SH-SY5Y (cell line): ENCODE measurements around the gene NRTN.

Source experiments
- GATA2 ChIP-seq: IDR thresholded peaks from 2 replicates; pipeline ENCODE4 v1.6.1; 2011; ENCODE audit warnings: mild to moderate bottlenecking, low read depth, low read length
- GATA3 ChIP-seq: IDR thresholded peaks from 2 replicates; pipeline ENCODE4 v1.6.1; 2011; ENCODE audit warnings: low read depth, mild to moderate bottlenecking, low read length, moderate library complexity

DNA sequence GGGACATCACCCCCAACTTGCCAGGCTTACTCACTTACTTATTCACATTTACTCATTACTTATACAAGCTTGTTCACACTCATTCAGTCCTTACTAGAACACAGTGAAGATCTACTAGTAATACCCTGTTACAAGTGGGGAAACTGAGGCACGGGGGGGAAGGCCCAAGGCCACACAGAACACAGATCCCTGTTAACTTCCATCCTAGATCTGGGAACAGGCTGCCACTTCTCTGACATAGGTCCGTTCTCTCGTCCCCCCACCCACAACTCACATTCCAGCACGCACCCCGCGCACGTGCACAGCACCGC, 1.5 kb upstream of the NRTN start:
- TF ChIP-seq GATA2 (no peak), GATA3 (no peak)
